HepG2 (cell line): Measurements from ENCODE around the gene PSIP1. TPM values are rescaled to one million over a fixed set of nuclear protein-coding genes. Genes with fewer than 3 reads are reported as not detected.
"Not testable (repeated sequence)": the region's sequence is repeated elsewhere in the genome, so short reads cannot be mapped to it uniquely, and the experiment has no call there.

ENCODE experiments used
- ATAC-seq: fragments of 200-7000 bp; cut with Tn5 transposase; 3 replicates; pipeline ENCODE4 v1.9.1; 2020; ENCODE audit warnings: mild to moderate bottlenecking, moderate library complexity
- BruUV-seq: library from RNA; stranded (reverse); fragments of 400-500 nt; replicated peaks from 2 replicates; lab custom pipeline; 2021; lab: Mats Ljungman, UMichigan
- CTCF ChIA-PET: fragments of 300-600 bp; formaldehyde crosslinking; extraction: SDS; loops from one replicate; lab custom pipeline; 2021; ENCODE audit warnings: low total read pairs, inconsistent platforms, low intra/inter-chr PET ratio; lab: Yijun Ruan, JAX
- POLR2A ChIA-PET: fragments of 350-600 bp; sonication (Branson Sonifier 250); formaldehyde crosslinking; loops from one replicate; lab custom pipeline; 2020; ENCODE audit warnings: antibody characterized with exemption, inconsistent platforms; lab: Yijun Ruan, JAX
- DNase-seq: peaks from one replicate; pipeline ENCODE4 v3.0.0-alpha.2; 2015; ENCODE audit warnings: low spot score
- FAIRE-seq: peaks from 3 replicates; lab custom pipeline; 2011; peaks lifted over from hg19 to GRCh38; lab: Jason Lieb, UNC
- H2AFZ ChIP-seq: one replicate; pipeline ENCODE4 v1.6.1; 2011; ENCODE audit warnings: low read length, inconsistent platforms
- H3K27ac ChIP-seq: fragments of 300-600 bp; 3 replicates; pipeline ENCODE4 v1.8.0; 2011; ENCODE audit warnings: mixed run types, mild to moderate bottlenecking, mixed read lengths, low read length, inconsistent platforms; ENCODE audit not compliant: insufficient read depth; ENCODE audit errors: extremely low read length
- H3K27me3 ChIP-seq, 2 experiments: fragments of 200-600 bp in 1 of 2; 2 replicates in 1 of 2; 3 replicates in 1 of 2; pipeline versions ENCODE4 v1.6.0 to v1.8.0; 2011; ENCODE audit warnings: low read length in 2 of 2, mild to moderate bottlenecking in 2 of 2, moderate library complexity in 2 of 2, inconsistent platforms in 1 of 2; ENCODE audit not compliant: insufficient read depth in 2 of 2, control insufficient read depth in 1 of 2
- H3K36me3 ChIP-seq, 2 experiments: fragments of 200-600 bp in 1 of 2; replicated peaks in 1 of 2; 2 replicates in 1 of 2; 3 replicates in 1 of 2; pipeline versions ENCODE4 v1.5.1 to v1.8.0; 2011; ENCODE audit warnings: low read length in 2 of 2, inconsistent platforms in 1 of 2; ENCODE audit not compliant: insufficient read depth in 2 of 2, control insufficient read depth in 1 of 2
- H3K4me1 ChIP-seq: 2 replicates; pipeline ENCODE4 v1.5.1; 2012; ENCODE audit warnings: low read length, inconsistent platforms; ENCODE audit not compliant: insufficient read depth
- H3K4me2 ChIP-seq: 2 replicates; pipeline ENCODE4 v1.6.0; 2011; ENCODE audit warnings: low read depth, low read length, inconsistent platforms
- H3K4me3 ChIP-seq, 3 experiments: fragments of 200-600 bp in 1 of 3; sonication (generic), shearing (Covaris generic) in 1 of 3; replicated peaks in 1 of 3; 2 replicates each; pipeline ENCODE4 v1.5.1; 2011 to 2016; ENCODE audit warnings: low read length in 3 of 3, inconsistent platforms in 2 of 3, low read depth in 2 of 3, mild to moderate bottlenecking in 2 of 3, control low read depth in 1 of 3, mixed read lengths in 1 of 3; ENCODE audit not compliant: insufficient read depth in 1 of 3
- H3K79me2 ChIP-seq: one replicate; pipeline ENCODE4 v1.6.1; 2011; ENCODE audit warnings: low read length, inconsistent platforms; ENCODE audit not compliant: insufficient read depth
- H3K9ac ChIP-seq: 2 replicates; pipeline ENCODE4 v1.6.0; 2011; ENCODE audit warnings: mild to moderate bottlenecking, low read depth, low read length, inconsistent platforms; ENCODE audit not compliant: insufficient read depth
- H3K9me3 ChIP-seq: 2 replicates; pipeline ENCODE4 v1.5.1; 2012; ENCODE audit warnings: mild to moderate bottlenecking, low read length
- H4K20me1 ChIP-seq: 2 replicates; pipeline ENCODE4 v1.6.0; 2011; ENCODE audit warnings: inconsistent platforms, mild to moderate bottlenecking, low read length, moderate library complexity; ENCODE audit not compliant: insufficient read depth
- FOXA1 ChIP-seq, 2 experiments: fragments of 450-650 bp in 1 of 2; sonication (generic) in 1 of 2; formaldehyde crosslinking in 1 of 2; IDR thresholded peaks; 2 replicates each; pipeline versions ENCODE4 v1.4.0 to v1.6.1; 2016 to 2020; ENCODE audit warnings: missing genetic modification reagents in 1 of 2
- MAFF ChIP-seq: IDR thresholded peaks from 2 replicates; pipeline ENCODE4 v1.6.1; 2011; ENCODE audit warnings: low read depth, low read length, improper control_type of control experiment
- MAFK ChIP-seq, 2 experiments: IDR thresholded peaks in 1 of 2; conservative IDR thresholded peaks in 1 of 2; 2 replicates each; pipeline ENCODE4 v1.6.1; 2011; ENCODE audit warnings: improper control_type of control experiment in 2 of 2, low read length in 2 of 2
- NR2F6 ChIP-seq, 2 experiments: IDR thresholded peaks; 2 replicates each; pipeline ENCODE4 v1.6.1; 2016; ENCODE audit warnings: antibody characterized with exemption in 1 of 2, mild to moderate bottlenecking in 1 of 2
- RARA ChIP-seq: IDR thresholded peaks from 2 replicates; pipeline ENCODE4 v1.6.1; 2016; ENCODE audit warnings: missing genetic modification reagents, missing compliant biosample characterization
- WGBS: methylation state at CpG from one replicate; pipeline ENCODE4 v1.1.6; 2017; ENCODE audit warnings: low lambda C conversion rate; 5-methylcytosine and 5-hydroxymethylcytosine counted together
- in situ Hi-C: cut with HindIII; loops from 2 replicates; pipeline ENCODE4 v1.10.0; 2017; ENCODE audit warnings: low pct_unique_long_range_greater_than_20kb; ENCODE audit not compliant: extremely low pct_ligation_motif_present
- intact Hi-C: fragments of 100-400 bp; cut with micrococcal nuclease; formaldehyde crosslinking; loops from one replicate; pipeline ENCODE4 v1.10.0; 2022; ENCODE audit not compliant: unreplicated experiment
- polyA plus RNA-seq, 8 experiments: library from polyadenylated mRNA; depleted of rRNA in 3 of 8; stranded (reverse) in 7 of 8; unstranded in 1 of 8; fragments of >200 nt; fragmentation: Illumina TruSeq in 4 of 8; extraction: Trizol in 4 of 8; gene quantifications; 2 replicates each; pipeline versions ENCODE4 v1.2.1 to v1.2.3, GENCODE V29; 2011 to 2016; ENCODE audit warnings: low read depth in 4 of 8, missing spikeins in 1 of 8, mixed read lengths in 1 of 8; ENCODE audit not compliant: insufficient read depth in 1 of 8
- total RNA-seq, 5 experiments: library from RNA; depleted of rRNA; stranded (reverse); fragments of >200 nt; fragmentation: Illumina TruSeq; extraction: Trizol; gene quantifications; 2 replicates each; pipeline ENCODE4 v1.2.3, GENCODE V29; 2016; ENCODE audit warnings: low read depth in 1 of 5

Gene PSIP1
- total and polyA plus RNA-seq, 2 of the 13 experiments (the other 11 are each of a cell fraction or from before 2014, with no cell fraction given) = 12.6 to 46.4 TPM

GRCh38 chr9:15430920-15431844 is 79.6 kb downstream of the PSIP1 start:
- ATAC-seq = no peak; the same call in 2 of the 3 replicates
- FAIRE-seq = no peak
- in situ Hi-C loops (no loop called here), intact Hi-C loops (no loop called here)
- no peak for TF ChIP-seq NR2F6 (IDR thresholded peaks at IDR 0.05)
- TF ChIP-seq NR2F6 (CRISPR knock-in tag; IDR thresholded peaks at IDR 0.05) = no peak
- no peak for TF ChIP-seq FOXA1 (IDR thresholded peaks at IDR 0.05)
- no peak for TF ChIP-seq FOXA1 (CRISPR knock-in tag; IDR thresholded peaks at IDR 0.05)
- peak; percentile 35 to 43; a peak in 3 of 4 replicates for TF ChIP-seq MAFK (conservative IDR thresholded peaks at IDR 0.05 in 1 of 2, IDR thresholded peaks at IDR 0.05 in 1 of 2; ENCODE audit: low read length in 2 of 2)
- 0 out of 2 replicates have a peak, but pooled peaks have one; percentile 29 for TF ChIP-seq MAFF
- H3K4me2 ChIP-seq = no peak overlapping the region
- DNase-seq = no peak
- peaks cover 34% of the 10 kb centered on the region for H3K4me1 ChIP-seq
- H2AFZ ChIP-seq = no peak overlapping the region
- H4K20me1 ChIP-seq = no peaks in the 10 kb centered on the region; the same call in 1 of the 2 replicates
- 78% methylated on average over 5 of the region's 5 CpGs for WGBS
- H3K79me2 ChIP-seq = peaks cover 39% of the 10 kb centered on the region
- H3K9me3 ChIP-seq = no peaks in the 10 kb centered on the region
- H3K4me3 ChIP-seq = no peak overlapping the region
- POLR2A ChIA-PET = no interaction called here
- H3K27me3 ChIP-seq = no peaks in the 10 kb centered on the region
- H3K36me3 ChIP-seq = peaks cover 3 to 34% of the 10 kb centered on the region in 2 experiments
- CTCF ChIA-PET = no interaction called here
- no TSS peak for BruUV-seq
- no peak overlapping the region for H3K27ac ChIP-seq
- no peak overlapping the region for H3K9ac ChIP-seq

DNA sequence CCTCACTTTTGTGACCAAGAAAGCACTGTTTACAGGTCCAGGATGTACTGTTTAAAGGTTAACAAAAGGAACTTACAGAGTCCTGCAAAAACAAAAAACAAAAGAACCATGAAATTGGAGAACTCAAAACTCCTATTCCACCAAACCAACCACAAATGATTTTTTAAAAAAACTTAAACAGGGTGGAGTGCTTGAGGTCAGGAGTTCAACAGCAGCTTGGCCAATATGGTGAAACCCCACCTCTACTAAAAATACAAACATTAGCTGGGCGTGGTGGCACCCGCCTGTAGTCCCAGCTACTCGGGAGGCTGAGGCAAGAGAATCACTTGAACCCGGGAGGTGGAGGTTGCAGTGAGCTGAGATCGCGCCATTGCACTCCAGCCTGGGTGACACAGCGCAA is 83.1 kb downstream of the PSIP1 start:
- ATAC-seq; H3K4me3 ChIP-seq; H2AFZ ChIP-seq; H3K9me3 ChIP-seq; H4K20me1 ChIP-seq; CTCF ChIA-PET; DNase-seq; in situ Hi-C loops; intact Hi-C loops; POLR2A ChIA-PET; H3K27me3 ChIP-seq; H3K9ac ChIP-seq; H3K27ac ChIP-seq; FAIRE-seq; BruUV-seq; TF ChIP-seq NR2F6 (CRISPR knock-in tag; IDR thresholded peaks at IDR 0.05): not testable (repeated sequence)
- peak overlapping the region; percentile 12; the same call in 1 of the 2 replicates for H3K4me2 ChIP-seq
- 93% methylated on average over 7 of the region's 7 CpGs for WGBS
- peaks cover 1 to 32% of the 10 kb centered on the region in 2 experiments; a peak in 4 of 5 replicates for H3K36me3 ChIP-seq
- 0 out of 2 replicates have a peak, but pooled peaks have one; percentile 14 for TF ChIP-seq RARA (CRISPR knock-in tag)
- peak; percentile 15; the same call in 1 of the 2 replicates for TF ChIP-seq NR2F6 (IDR thresholded peaks at IDR 0.05)
- peaks cover 51% of the 10 kb centered on the region for H3K4me1 ChIP-seq
- peaks cover 63% of the 10 kb centered on the region for H3K79me2 ChIP-seq
